Prostate gland (tissue), 2 donors: ENCODE measurements around the gene RAB3B.

ENCODE experiments used
- POLR2A ChIP-seq: fragments of 450-650 bp; IDR thresholded peaks from one replicate; pipeline ENCODE4 v1.6.1; 2016; ENCODE audit warnings: antibody characterized with exemption, mild to moderate bottlenecking
- POLR2AphosphoS5 ChIP-seq: sonication (generic); formaldehyde crosslinking; IDR thresholded peaks from one replicate; pipeline ENCODE4 v1.6.1; 2017; ENCODE audit warnings: antibody characterized with exemption
- TF ChIP-seq, protein P1 (sequence below), 4 experiments: fragments of 200-600 bp in 2 of 4; fragments of 450-650 bp in 2 of 4; sonication (generic) in 2 of 4; IDR thresholded peaks; 1 replicate in 3 of 4; 2 replicates in 1 of 4; pipeline ENCODE4 v1.5.1; 2016 to 2019; ENCODE audit warnings: antibody characterized with exemption in 4 of 4, mild to moderate bottlenecking in 2 of 4, moderate library complexity in 2 of 4

- no peak for TF ChIP-seq POLR2AphosphoS5
- TF ChIP-seq, protein P1, sequence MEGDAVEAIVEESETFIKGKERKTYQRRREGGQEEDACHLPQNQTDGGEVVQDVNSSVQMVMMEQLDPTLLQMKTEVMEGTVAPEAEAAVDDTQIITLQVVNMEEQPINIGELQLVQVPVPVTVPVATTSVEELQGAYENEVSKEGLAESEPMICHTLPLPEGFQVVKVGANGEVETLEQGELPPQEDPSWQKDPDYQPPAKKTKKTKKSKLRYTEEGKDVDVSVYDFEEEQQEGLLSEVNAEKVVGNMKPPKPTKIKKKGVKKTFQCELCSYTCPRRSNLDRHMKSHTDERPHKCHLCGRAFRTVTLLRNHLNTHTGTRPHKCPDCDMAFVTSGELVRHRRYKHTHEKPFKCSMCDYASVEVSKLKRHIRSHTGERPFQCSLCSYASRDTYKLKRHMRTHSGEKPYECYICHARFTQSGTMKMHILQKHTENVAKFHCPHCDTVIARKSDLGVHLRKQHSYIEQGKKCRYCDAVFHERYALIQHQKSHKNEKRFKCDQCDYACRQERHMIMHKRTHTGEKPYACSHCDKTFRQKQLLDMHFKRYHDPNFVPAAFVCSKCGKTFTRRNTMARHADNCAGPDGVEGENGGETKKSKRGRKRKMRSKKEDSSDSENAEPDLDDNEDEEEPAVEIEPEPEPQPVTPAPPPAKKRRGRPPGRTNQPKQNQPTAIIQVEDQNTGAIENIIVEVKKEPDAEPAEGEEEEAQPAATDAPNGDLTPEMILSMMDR (IDR thresholded peaks at IDR 0.05) = no peak
- TF ChIP-seq POLR2A = no peak
Measured at GRCh38 chr1:51912881-51913280, 77.6 kb downstream of the RAB3B start.
